Femur (tissue), 1 donor: Measurements from ENCODE around the gene AKR1B1.

ENCODE experiments used
- DNase-seq: peaks from one replicate; pipeline ENCODE4 v3.0.0-alpha.2; 2017

AKR1B1 gene

DNA sequence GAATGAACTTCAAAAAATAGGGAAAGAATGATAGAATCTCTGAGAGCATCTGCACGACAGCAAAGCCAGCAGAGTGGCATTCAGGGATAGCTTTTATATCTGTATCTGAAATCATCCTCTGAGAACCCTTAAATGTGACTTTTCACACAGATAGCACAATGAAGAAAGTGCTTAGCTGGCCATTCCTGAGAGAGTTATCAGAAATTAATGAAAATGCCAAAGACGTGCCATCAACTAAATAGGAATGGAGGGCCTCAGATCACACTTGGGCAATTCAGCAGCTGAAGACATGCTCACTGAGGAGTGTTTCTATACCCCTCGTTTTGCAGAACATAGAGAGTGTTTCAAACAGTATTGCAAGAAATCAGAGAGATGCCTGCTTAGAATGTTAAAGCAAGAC, 51.6 kb downstream of the AKR1B1 start:
- no peak for DNase-seq

DNA sequence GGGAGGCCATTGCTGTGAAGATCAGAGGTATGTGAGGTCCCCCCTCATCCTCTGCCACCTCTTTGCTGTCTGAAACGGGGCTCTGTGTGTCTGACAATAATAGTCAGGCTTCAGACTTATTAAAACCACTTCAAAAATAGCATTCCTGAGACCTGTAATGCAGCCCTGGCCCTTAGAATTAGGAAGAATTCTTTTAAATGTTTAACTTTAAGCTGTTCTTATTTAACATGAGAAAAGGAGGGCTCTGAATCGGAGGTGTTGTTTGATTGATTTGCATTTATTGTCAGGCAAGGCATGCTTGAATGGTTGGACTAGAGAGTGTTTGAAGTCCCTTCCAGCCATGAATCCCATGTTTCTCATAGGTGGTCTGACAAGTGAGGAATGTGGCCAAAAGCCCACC, 52.5 kb downstream of the AKR1B1 start:
- DNase-seq, result no peak

DNA sequence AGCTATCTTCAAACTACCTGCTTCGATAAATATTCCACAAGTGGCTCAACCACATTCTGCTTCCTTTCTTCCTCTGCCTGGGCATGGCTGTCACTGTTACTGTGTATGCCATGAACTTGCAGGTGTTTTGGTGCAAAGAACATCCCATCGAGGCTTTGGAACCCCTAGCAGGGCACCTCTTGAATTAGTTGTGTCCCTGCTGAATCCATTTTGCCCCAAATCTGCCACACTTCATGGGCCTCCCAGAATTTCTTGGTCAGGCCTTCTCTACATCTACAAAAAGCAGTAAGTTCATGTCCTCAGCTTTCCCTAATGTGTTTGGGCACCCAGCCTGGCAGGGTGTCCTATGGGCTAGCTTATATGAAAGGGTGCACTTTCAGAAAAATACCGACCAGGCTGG, 53.6 kb downstream of the AKR1B1 start:
- DNase-seq, result no peak

DNA sequence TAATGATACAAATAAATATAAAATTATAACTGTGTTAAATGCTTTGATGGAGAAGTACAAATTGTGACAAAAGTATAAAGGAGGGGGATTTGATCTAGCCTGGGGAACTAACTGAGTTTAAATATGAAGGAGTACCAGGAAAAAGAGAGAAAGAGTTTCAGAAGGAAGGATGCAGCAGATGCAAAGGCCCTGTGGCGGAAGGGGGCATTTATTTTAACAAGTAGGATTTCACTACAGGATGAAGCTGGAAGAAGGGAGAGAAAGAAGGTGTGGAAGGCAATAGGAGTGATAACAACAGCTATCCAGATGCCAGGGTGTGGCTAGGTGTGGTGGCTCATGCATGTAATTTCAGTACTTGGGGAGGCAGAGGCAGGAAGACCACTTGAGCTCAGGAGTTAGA, 55.8 kb downstream of the AKR1B1 start:
- no peak for DNase-seq

DNA sequence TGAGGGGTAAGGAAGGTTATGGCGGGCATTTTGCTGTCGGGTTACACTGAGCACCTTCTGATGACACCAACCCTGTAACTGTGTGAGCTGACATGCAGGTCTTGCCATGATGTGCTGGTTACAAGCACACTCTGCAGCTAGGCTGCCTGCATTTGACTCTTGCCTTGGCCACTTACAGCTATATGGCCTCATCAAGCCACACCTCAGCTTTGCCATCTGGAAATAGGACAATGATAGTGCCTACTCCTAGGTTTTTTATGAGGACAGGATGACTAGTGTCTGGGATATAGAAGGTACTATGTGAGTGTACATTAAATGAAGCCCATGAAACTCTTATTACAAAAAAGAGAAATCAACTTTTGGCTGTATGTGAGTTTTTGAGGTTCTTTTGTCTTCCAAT, 58.0 kb downstream of the AKR1B1 start:
- DNase-seq, result no peak

DNA sequence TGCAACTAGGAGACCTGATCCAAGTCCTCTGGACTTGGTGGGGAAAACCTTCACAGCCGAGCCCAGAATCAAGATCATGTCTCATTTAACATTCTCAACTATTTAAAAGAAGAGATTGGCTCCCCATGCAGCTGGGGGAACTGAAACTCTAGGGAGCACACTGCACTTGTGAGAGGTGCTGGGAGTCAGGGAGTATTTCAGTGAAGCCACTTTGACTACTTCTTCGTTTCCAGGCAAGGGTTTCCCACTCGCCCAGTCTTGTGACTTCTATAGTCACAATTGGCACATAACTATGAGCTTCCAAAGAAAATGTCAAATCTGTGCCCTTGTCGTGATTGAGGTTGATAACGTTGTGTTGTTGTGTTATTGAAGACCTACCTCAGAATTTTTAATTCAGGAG, 62.9 kb downstream of the AKR1B1 start:
- DNase-seq, result no peak

DNA sequence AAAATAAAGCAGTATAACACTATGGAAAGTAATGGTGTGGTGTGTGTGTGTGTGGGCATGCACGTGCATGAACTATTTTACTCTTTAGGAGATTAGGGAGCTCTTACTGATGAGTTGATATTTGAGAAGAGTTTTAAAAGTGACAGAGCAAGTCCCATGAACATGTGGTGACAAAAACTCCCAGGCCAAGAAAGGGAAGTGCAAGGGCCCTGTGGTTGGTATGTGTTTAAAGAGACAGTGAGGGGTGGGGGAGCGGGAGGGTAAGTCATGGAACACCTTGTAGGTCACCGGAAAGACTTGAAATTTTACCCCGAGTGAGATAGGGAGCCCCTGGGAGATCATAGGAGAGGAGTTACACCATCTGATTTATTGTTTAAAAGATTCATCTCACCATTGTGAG, 63.3 kb downstream of the AKR1B1 start:
- no peak for DNase-seq

DNA sequence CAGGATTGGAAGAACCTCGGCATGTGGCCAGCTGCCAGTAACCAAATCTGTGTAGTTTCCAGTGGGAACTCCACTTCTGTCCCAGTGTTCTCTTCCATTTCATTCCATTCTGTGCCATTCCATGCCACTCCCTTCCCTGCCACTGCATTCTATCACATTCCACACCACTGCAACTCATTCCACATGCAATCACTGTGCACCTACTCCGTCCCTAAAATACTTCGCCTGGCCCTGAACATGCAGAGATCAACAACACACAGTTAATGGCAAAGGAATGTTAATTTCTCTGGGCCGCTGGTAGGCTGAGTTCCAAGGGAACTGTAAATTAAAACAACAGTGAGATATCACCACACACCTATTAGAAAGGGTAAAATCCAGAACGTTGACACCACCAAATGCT, 64.8 kb downstream of the AKR1B1 start:
- no peak for DNase-seq
